ENCODE data around the gene CTBS.

CTBS gene

DNA sequence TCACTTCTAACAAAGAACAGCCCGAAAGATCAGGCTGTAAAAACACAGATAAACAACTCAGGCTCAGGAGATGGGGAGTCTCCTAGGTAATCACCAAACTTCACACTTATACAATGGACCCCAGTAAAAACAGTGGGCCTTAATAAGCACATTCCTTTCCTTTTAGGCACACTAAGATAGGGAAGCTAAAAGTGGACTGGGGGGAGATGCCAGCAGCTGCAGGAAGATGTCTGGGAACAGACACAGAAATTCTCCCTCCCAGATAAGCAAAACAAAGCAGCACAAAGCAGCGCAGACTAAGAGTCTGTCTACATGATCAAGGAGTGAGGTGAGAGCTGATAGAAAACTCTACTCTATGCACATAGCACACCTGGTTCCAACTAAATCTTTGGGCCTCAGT is 29.0 kb upstream of the CTBS start:
- H3K4me2 ChIP-seq (ENCODE audit: insufficient read depth, low read length), result no peak overlapping the region

DNA sequence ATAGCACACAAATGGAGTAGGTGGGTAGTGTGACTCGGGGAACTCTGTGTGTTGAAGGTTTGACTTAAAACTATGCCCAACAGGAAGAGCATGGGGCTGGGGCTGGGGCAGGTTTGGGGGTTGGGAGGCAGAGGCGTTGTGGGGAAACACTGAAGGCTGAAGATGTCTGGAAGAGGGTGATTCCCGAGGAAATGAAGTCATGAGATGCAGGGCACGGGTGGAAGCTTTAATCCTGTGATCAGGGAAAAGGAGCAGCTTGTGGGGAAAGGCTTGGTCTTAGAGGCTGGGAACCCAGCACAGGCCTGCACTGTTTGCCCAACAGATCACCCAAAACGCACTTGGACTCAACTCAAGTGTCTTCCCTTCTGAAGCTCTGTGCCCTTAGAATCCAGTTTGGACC is 26.6 kb upstream of the CTBS start:
- no peak overlapping the region for H3K4me3 ChIP-seq (ENCODE audit: low read depth in 1 of 2, low read length in 2 of 2)
- H3K9me3 ChIP-seq (ENCODE audit: insufficient read depth, low read length, severe bottlenecking), result peaks cover 20% of the 10 kb centered on the region
- DNase-seq (no peak), ATAC-seq (ENCODE audit: insufficient read depth, low read depth) (no peak)
- no peak overlapping the region for H3K4me2 ChIP-seq (ENCODE audit: insufficient read depth, low read length)
- H3K27me3 ChIP-seq (ENCODE audit: insufficient read depth, low read length, poor library complexity), result no peaks in the 10 kb centered on the region
- H3K36me3 ChIP-seq (ENCODE audit: insufficient read depth, low read length), result no peaks in the 10 kb centered on the region
- no peak overlapping the region for H3K9ac ChIP-seq (ENCODE audit: low read depth, low read length)
- no peak overlapping the region for H2AFZ ChIP-seq (ENCODE audit: low read depth, low read length)
- H3K27ac ChIP-seq (ENCODE audit: low read length), result no peak overlapping the region
- TF ChIP-seq EZH2 (IDR thresholded peaks at IDR 0.05; ENCODE audit: borderline replicate concordance, low read depth, low read length, severe bottlenecking), result no peak
- TF ChIP-seq, protein P1, sequence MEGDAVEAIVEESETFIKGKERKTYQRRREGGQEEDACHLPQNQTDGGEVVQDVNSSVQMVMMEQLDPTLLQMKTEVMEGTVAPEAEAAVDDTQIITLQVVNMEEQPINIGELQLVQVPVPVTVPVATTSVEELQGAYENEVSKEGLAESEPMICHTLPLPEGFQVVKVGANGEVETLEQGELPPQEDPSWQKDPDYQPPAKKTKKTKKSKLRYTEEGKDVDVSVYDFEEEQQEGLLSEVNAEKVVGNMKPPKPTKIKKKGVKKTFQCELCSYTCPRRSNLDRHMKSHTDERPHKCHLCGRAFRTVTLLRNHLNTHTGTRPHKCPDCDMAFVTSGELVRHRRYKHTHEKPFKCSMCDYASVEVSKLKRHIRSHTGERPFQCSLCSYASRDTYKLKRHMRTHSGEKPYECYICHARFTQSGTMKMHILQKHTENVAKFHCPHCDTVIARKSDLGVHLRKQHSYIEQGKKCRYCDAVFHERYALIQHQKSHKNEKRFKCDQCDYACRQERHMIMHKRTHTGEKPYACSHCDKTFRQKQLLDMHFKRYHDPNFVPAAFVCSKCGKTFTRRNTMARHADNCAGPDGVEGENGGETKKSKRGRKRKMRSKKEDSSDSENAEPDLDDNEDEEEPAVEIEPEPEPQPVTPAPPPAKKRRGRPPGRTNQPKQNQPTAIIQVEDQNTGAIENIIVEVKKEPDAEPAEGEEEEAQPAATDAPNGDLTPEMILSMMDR (IDR thresholded peaks at IDR 0.05; ENCODE audit: borderline replicate concordance, extremely low read depth, low read length, poor library complexity, severe bottlenecking), result no peak
- H4K20me1 ChIP-seq (ENCODE audit: insufficient read depth, low read length), result no peaks in the 10 kb centered on the region
- H3K79me2 ChIP-seq (ENCODE audit: insufficient read depth, low read length), result no peaks in the 10 kb centered on the region
- no peaks in the 10 kb centered on the region for H3K4me1 ChIP-seq (ENCODE audit: insufficient read depth, low read length)

More for the DNA sequence above, 29.0 kb upstream of the CTBS start:
- Histone ChIP-seq H3K4me1 (ENCODE audit: insufficient read depth, low read length) (no peaks in the 10 kb centered on the region), H3K4me3 (ENCODE audit: low read depth in 1 of 2, low read length in 2 of 2) (no peak overlapping the region), H3K36me3 (ENCODE audit: insufficient read depth, low read length) (no peaks in the 10 kb centered on the region), H3K9ac (ENCODE audit: low read depth, low read length) (no peak overlapping the region), H3K27me3 (ENCODE audit: insufficient read depth, low read length, poor library complexity) (no peaks in the 10 kb centered on the region), H4K20me1 (ENCODE audit: insufficient read depth, low read length) (no peaks in the 10 kb centered on the region), H3K9me3 (ENCODE audit: insufficient read depth, low read length, severe bottlenecking) (peaks cover 26% of the 10 kb centered on the region), H3K79me2 (ENCODE audit: insufficient read depth, low read length) (no peaks in the 10 kb centered on the region), H2AFZ (ENCODE audit: low read depth, low read length) (no peak overlapping the region), H3K27ac (ENCODE audit: low read length) (no peak overlapping the region)
- ATAC-seq (ENCODE audit: insufficient read depth, low read depth) (no peak), DNase-seq (no peak)
- TF ChIP-seq, protein P1 (IDR thresholded peaks at IDR 0.05; ENCODE audit: borderline replicate concordance, extremely low read depth, low read length, poor library complexity, severe bottlenecking), result no peak
- TF ChIP-seq EZH2 (IDR thresholded peaks at IDR 0.05; ENCODE audit: borderline replicate concordance, low read depth, low read length, severe bottlenecking), result no peak

DNA sequence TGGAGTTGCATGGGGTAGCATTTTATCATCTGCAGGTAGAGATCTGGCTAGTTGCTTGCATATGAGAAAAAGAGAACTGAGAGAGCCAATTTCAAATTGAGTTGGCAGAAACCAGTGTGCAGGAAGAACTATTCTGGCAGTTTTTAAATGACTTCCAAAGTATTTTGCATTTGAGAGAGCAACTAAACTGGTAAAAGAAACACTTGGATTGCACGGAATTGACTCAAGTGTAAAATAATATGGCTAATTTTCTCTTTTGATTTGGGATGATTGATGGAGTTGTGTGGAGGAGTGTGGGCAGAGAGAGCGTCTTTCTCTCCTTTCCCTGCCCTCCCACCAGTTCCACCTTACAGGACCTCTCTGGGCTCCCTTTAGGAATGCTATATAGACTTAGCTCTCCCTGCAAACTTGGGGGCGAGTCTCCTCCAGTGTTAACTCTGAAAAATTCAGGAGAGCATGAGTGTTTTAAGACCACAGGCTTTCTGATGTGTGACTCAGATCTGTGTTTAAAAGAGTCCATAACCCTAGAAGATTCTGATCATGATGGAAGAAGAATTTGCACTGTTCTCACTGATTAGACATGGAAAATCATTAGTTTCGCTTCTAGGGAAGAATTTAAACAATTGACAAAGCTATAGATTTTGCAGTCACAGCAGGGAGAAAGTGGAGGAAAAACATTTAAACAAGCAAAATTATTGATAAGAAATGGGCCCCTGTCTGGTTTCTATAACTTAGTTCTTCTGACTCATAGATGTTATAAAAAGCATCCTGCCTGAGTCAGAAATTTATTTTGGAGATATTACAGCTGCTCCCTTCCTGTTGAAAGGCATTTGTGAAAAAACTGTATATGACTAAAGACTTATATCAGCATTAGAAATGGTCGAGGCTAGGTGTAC is 24.9 kb upstream of the CTBS start:
- Histone ChIP-seq H4K20me1 (ENCODE audit: insufficient read depth, low read length) (no peaks in the 10 kb centered on the region), H3K79me2 (ENCODE audit: insufficient read depth, low read length) (no peaks in the 10 kb centered on the region), H3K9ac (ENCODE audit: low read depth, low read length) (no peak overlapping the region), H3K9me3 (ENCODE audit: insufficient read depth, low read length, severe bottlenecking) (peaks cover 3% of the 10 kb centered on the region), H3K4me2 (ENCODE audit: insufficient read depth, low read length) (no peak overlapping the region), H3K27me3 (ENCODE audit: insufficient read depth, low read length, poor library complexity) (no peaks in the 10 kb centered on the region), H3K27ac (ENCODE audit: low read length) (no peak overlapping the region), H3K36me3 (ENCODE audit: insufficient read depth, low read length) (no peaks in the 10 kb centered on the region), H3K4me1 (ENCODE audit: insufficient read depth, low read length) (no peaks in the 10 kb centered on the region), H2AFZ (ENCODE audit: low read depth, low read length) (no peak overlapping the region), H3K4me3 (ENCODE audit: low read depth in 1 of 2, low read length in 2 of 2) (no peak overlapping the region)
- TF ChIP-seq EZH2 (IDR thresholded peaks at IDR 0.05; ENCODE audit: borderline replicate concordance, low read depth, low read length, severe bottlenecking), result no peak
- TF ChIP-seq, protein P1 (IDR thresholded peaks at IDR 0.05; ENCODE audit: borderline replicate concordance, extremely low read depth, low read length, poor library complexity, severe bottlenecking), result no peak
- ATAC-seq (ENCODE audit: insufficient read depth, low read depth) (no peak), DNase-seq (no peak)

Measured in DND-41 (cell line).